GM23248 (cell line): ENCODE data around the gene GCNT2. TPM values are rescaled to one million over a fixed set of nuclear protein-coding genes. Genes with fewer than 3 reads are reported as not detected.
"Not testable (repeated sequence)": the region's sequence is repeated elsewhere in the genome, so short reads cannot be mapped to it uniquely, and the experiment has no call there.

Experiments
- DNase-seq: peaks from one replicate; pipeline ENCODE4 v3.0.0-alpha.2; 2015
- H2AFZ ChIP-seq: fragments of 200-600 bp; sonication (generic); 2 replicates; pipeline ENCODE4 v1.6.1; 2016; ENCODE audit warnings: antibody characterized with exemption
- H3F3A ChIP-seq: fragments of 200-600 bp; sonication (generic); 2 replicates; pipeline ENCODE4 v1.6.1; 2016; ENCODE audit warnings: mild to moderate bottlenecking, antibody characterized with exemption, mixed run types; ENCODE audit not compliant: insufficient read depth
- H3K27ac ChIP-seq: fragments of 200-600 bp; sonication (generic); 2 replicates; pipeline ENCODE4 v1.5.1; 2016; ENCODE audit warnings: mild to moderate bottlenecking
- H3K27me3 ChIP-seq: fragments of 200-600 bp; sonication (generic); replicated peaks from 2 replicates; pipeline ENCODE4 v1.6.1; 2016; ENCODE audit warnings: mild to moderate bottlenecking; ENCODE audit not compliant: insufficient read depth
- H3K36me3 ChIP-seq: fragments of 200-600 bp; sonication (generic); 2 replicates; pipeline ENCODE4 v1.6.1; 2016; ENCODE audit warnings: low read depth, mild to moderate bottlenecking
- H3K4me1 ChIP-seq: fragments of 200-600 bp; sonication (generic); 2 replicates; pipeline ENCODE4 v1.6.1; 2016; ENCODE audit warnings: mild to moderate bottlenecking; ENCODE audit not compliant: insufficient read depth
- H3K4me2 ChIP-seq: fragments of 200-600 bp; sonication (generic); one replicate; pipeline ENCODE4 v1.6.1; 2016; ENCODE audit warnings: mild to moderate bottlenecking; ENCODE audit not compliant: unreplicated experiment
- H3K4me3 ChIP-seq: fragments of 200-600 bp; sonication (generic); 2 replicates; pipeline ENCODE4 v1.5.1; 2016; ENCODE audit warnings: mild to moderate bottlenecking
- H3K79me2 ChIP-seq: fragments of 200-600 bp; sonication (generic); 2 replicates; pipeline ENCODE4 v1.6.1; 2016; ENCODE audit warnings: mild to moderate bottlenecking; ENCODE audit not compliant: insufficient read depth
- H3K9ac ChIP-seq: fragments of 200-600 bp; sonication (generic); 2 replicates; pipeline ENCODE4 v1.6.1; 2016; ENCODE audit warnings: mild to moderate bottlenecking
- H3K9me2 ChIP-seq: fragments of 200-600 bp; sonication (generic); 2 replicates; pipeline ENCODE4 v1.6.1; 2016; ENCODE audit warnings: mixed run types, mild to moderate bottlenecking, moderate library complexity; ENCODE audit not compliant: insufficient read depth
- H3K9me3 ChIP-seq: fragments of 200-600 bp; sonication (generic); one replicate; pipeline ENCODE4 v1.6.1; 2017; ENCODE audit warnings: low read depth
- H4K20me1 ChIP-seq: fragments of 200-600 bp; sonication (generic); 2 replicates; pipeline ENCODE4 v1.6.0; 2016; ENCODE audit not compliant: insufficient read depth
- EZH2 ChIP-seq: fragments of 200-600 bp; sonication (generic); IDR thresholded peaks from 2 replicates; pipeline ENCODE4 v1.6.1; 2018; ENCODE audit warnings: antibody characterized with exemption, mild to moderate bottlenecking; ENCODE audit not compliant: insufficient read depth, poor library complexity, severe bottlenecking
- EZH2phosphoT487 ChIP-seq: fragments of 200-600 bp; sonication (generic); IDR thresholded peaks from 2 replicates; pipeline ENCODE4 v1.6.1; 2018; ENCODE audit warnings: antibody characterized with exemption, moderate library complexity, mild to moderate bottlenecking, low read depth; ENCODE audit not compliant: insufficient read depth
- WGBS, 2 experiments: methylation state at CpG; one replicate each; pipeline ENCODE4 v1.1.6; 2015 to 2017; ENCODE audit warnings: low lambda C conversion rate in 2 of 2, low coverage in 1 of 2; ENCODE audit errors: missing lambda C conversion rate in 2 of 2; 5-methylcytosine and 5-hydroxymethylcytosine counted together
- in situ Hi-C: fragments of 300-500 bp; cut with MboI; formaldehyde crosslinking; loops from 2 replicates; pipeline ENCODE4 v1.15.0; 2020
- polyA plus RNA-seq: library from polyadenylated mRNA; unstranded; fragments of >200 nt; fragmentation: Nextera tagmentation; extraction: Ambion mirVana; gene quantifications from 2 replicates; pipeline ENCODE4 v1.2.1, GENCODE V29; 2016
- total RNA-seq: library from RNA; depleted of rRNA; stranded (reverse); fragments of >200 nt; shearing (Covaris generic); gene quantifications from 2 replicates; pipeline ENCODE4 v1.2.3, GENCODE V29; 2014

GCNT2 gene
- total and polyA plus RNA-seq, 2 experiments from 2014 or later, result not detected

DNA sequence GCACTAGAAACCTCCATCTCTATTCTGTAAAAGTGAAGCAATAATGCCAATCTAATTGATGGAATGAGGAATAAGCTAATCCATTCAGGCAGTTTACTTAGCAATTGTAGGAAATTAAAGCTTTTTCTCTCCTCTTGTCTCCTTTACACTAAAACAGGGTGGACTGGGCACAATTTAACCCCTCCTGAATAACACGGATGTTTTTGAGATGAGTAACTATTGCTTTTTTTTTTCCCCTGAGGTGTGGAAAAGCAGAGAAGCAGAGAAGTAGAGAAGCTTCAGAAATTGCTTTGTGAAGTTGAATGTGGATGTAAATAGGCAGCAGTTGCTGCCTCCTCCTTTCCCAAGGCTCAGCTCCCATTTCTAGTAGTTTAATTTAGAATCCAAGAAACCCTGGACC lies 40.0 kb upstream of the GCNT2 start:
- no peak overlapping the region for H3K4me2 ChIP-seq
- H3K9me2 ChIP-seq, result no peaks in the 10 kb centered on the region
- no peaks in the 10 kb centered on the region for H3K79me2 ChIP-seq
- H3K4me3 ChIP-seq, result no peak overlapping the region
- 65 to 68% methylated on average over 1 of the region's 1 CpG for WGBS, 2 experiments
- no peak for DNase-seq
- H3F3A ChIP-seq, result no peaks in the 10 kb centered on the region
- H3K9me3 ChIP-seq, result no peaks in the 10 kb centered on the region
- no peaks in the 10 kb centered on the region for H3K27me3 ChIP-seq
- in situ Hi-C loops, result no loop called here
- H3K9ac ChIP-seq, result no peak overlapping the region
- no peak overlapping the region for H2AFZ ChIP-seq
- H3K4me1 ChIP-seq, result no peaks in the 10 kb centered on the region
- TF ChIP-seq EZH2 (no peak), EZH2phosphoT487 (no peak)
- no peaks in the 10 kb centered on the region for H3K36me3 ChIP-seq
- no peak overlapping the region for H3K27ac ChIP-seq
- H4K20me1 ChIP-seq, result no peaks in the 10 kb centered on the region

DNA sequence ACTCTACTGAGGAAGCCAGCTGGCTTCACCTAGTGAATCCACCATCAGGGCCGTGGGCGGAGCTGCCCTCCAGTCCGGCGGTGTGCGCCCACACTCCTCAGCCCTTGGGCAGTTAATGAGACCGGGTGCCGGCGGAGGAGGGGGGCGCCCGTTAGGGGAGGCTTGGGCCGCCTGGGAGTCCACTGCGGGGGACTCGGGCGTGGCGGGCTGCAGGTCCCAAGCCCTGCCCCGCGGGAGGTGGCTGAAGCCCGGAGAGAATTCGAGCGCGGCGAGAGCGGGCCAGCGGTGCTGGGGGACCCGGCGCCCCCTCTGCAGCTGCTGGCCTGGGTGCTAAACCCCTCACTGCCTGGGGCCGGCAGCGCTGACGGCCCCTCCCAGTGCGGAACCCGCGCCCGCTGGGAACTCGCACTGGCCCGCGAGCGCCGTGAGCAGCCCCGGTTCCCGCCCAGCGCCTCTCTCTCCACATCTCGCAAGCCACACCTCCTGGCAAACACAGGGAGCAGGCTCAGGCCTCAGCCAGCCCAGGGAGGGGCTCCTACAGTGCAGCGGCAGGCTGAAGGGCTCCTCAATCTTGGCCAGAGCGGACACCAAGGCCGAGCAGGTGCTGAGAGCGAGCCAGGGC lies 38.4 kb upstream of the GCNT2 start:
- H3K4me3 ChIP-seq, result no peak overlapping the region
- H3K27ac ChIP-seq, result no peak overlapping the region
- H2AFZ ChIP-seq, result no peak overlapping the region
- no peaks in the 10 kb centered on the region for H4K20me1 ChIP-seq
- in situ Hi-C loops, result no loop called here
- no peak overlapping the region for H3K9ac ChIP-seq
- no peak for TF ChIP-seq EZH2phosphoT487
- no peak for TF ChIP-seq EZH2
- H3K79me2 ChIP-seq, result no peaks in the 10 kb centered on the region
- H3F3A ChIP-seq, result no peaks in the 10 kb centered on the region
- H3K36me3 ChIP-seq, result no peaks in the 10 kb centered on the region
- no peaks in the 10 kb centered on the region for H3K9me2 ChIP-seq
- WGBS, 2 experiments, result 89 to 90% methylated on average over 36 to 46 of the region's 46 CpGs
- no peak for DNase-seq
- H3K4me1 ChIP-seq, result no peaks in the 10 kb centered on the region
- H3K27me3 ChIP-seq, result no peaks in the 10 kb centered on the region
- no peaks in the 10 kb centered on the region for H3K9me3 ChIP-seq
- no peak overlapping the region for H3K4me2 ChIP-seq

DNA sequence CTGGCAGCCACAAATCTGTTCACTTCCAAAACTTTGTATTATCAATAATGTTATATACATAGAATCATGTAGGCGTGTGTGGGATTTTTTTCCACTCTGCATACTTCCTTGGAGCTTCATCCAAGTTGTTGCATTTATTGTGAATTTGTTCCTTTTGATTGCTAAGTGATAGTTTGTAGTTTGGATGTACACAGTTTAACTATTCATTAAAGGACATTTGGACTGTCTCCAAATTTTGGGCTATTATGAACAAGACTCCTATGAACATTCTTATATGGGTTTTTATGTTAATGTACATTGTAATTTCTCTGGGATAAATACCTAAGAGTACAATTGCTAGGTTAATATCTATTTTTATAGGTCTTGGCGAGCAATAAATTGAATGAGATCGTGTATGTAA lies 36.2 kb upstream of the GCNT2 start:
- Histone ChIP-seq H2AFZ (no peak overlapping the region), H3K36me3 (no peaks in the 10 kb centered on the region), H3K9ac (no peak overlapping the region), H3K4me1 (no peaks in the 10 kb centered on the region), H3K9me3 (no peaks in the 10 kb centered on the region), H3K9me2 (no peaks in the 10 kb centered on the region), H3K79me2 (no peaks in the 10 kb centered on the region), H3K27me3 (no peaks in the 10 kb centered on the region), H3F3A (no peaks in the 10 kb centered on the region), H4K20me1 (no peaks in the 10 kb centered on the region), H3K4me2 (no peak overlapping the region), H3K27ac (no peak overlapping the region), H3K4me3 (no peak overlapping the region)
- no peak for TF ChIP-seq EZH2
- TF ChIP-seq EZH2phosphoT487, result no peak
- 36 to 43% methylated on average over 3 of the region's 3 CpGs for WGBS, 2 experiments
- DNase-seq, result no peak
- in situ Hi-C loops, result no loop called here

DNA sequence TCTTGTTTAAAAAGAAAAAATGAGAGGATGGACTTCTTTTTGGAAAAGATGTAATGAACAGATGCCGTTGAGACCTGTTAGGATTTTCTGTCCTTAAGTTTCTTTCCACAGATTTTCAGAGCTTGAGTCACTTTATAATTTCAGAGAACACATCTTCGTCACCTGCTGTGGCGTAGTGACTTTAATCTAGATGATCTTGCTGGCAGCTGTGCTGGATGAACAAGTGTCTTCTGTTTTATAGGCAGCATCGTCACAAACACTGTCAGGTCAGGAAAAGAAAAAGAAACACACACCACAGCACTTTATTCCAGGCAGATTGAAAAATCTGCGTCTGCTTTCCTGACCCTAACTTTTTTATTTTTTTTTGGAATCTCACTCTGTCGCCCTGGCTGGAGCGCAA lies 35.7 kb upstream of the GCNT2 start:
- H3K79me2 ChIP-seq, result no peaks in the 10 kb centered on the region
- no peaks in the 10 kb centered on the region for H3F3A ChIP-seq
- H3K9me2 ChIP-seq, result no peaks in the 10 kb centered on the region
- H3K4me1 ChIP-seq, result no peaks in the 10 kb centered on the region
- H4K20me1 ChIP-seq, result no peaks in the 10 kb centered on the region
- no peaks in the 10 kb centered on the region for H3K27me3 ChIP-seq
- no peak overlapping the region for H2AFZ ChIP-seq
- H3K27ac ChIP-seq, result no peak overlapping the region
- no peaks in the 10 kb centered on the region for H3K36me3 ChIP-seq
- H3K4me2 ChIP-seq, result no peak overlapping the region
- in situ Hi-C loops, result no loop called here
- no peak overlapping the region for H3K4me3 ChIP-seq
- no peak for TF ChIP-seq EZH2
- TF ChIP-seq EZH2phosphoT487, result no peak
- DNase-seq, result no peak
- H3K9ac ChIP-seq, result no peak overlapping the region
- no peaks in the 10 kb centered on the region for H3K9me3 ChIP-seq
- WGBS, 2 experiments, result 24 to 31% methylated on average over 7 of the region's 7 CpGs

DNA sequence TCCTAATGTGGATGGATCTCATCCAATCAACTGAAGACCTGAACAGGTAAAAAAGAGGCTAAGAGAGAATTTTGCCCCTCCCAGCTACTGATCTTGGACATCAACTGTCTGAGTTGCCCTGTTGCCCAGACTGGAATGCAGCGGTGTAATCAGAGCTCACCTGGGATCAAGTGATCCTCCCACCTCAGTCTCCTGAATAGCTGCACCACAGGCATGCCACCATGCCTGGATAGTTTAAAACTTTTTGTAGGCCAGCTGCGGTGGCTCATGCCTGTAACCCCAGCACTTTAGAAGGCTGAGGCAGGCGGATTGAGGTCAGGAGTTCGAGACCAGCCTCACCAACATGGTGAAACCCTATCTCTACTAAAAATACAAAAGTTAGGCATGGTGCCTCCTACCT lies 34.9 kb upstream of the GCNT2 start:
- H3K36me3 ChIP-seq, result no peaks in the 10 kb centered on the region
- DNase-seq, result no peak
- in situ Hi-C loops, result no loop called here

DNA sequence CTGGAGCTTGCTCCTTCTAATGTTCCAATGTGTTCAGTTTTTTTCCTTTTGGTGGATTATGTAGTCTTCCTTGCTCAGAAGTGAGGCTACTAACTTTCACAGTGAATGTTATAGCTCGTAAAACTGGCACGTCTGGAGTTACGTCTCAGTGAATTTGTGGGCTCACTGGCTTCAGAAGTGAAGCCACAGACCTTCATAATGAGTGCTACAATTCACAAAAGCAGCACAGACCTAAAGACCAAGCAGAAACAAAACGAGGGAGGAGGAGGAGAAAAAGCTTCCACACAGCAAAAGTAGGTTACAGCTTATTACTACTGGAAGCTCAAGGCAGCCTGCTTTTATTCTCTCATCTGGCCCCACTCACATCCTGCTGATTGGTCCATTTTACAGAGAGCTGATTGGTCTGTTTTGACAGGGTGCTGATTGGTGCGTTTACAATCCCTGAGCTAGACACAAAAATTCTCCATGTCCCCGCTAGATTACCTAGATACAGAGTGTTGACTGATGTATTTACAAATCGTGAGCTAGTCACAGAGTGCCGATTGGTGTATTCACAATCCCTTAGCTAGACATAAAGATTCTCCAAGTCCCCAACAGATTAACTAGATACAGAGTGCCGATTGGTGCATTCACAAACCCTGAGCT lies 34.1 kb upstream of the GCNT2 start:
- H3K4me2 ChIP-seq, H3K4me1 ChIP-seq, H3K27ac ChIP-seq, H3K9me2 ChIP-seq, H3K79me2 ChIP-seq, H3K27me3 ChIP-seq, H2AFZ ChIP-seq, in situ Hi-C loops, H3K9ac ChIP-seq, H3K9me3 ChIP-seq, DNase-seq, H3K36me3 ChIP-seq, H4K20me1 ChIP-seq, H3F3A ChIP-seq, H3K4me3 ChIP-seq: not testable (repeated sequence)
- WGBS, 2 experiments, result 51 to 58% methylated on average over 9 of the region's 9 CpGs

More for the DNA sequence above, 34.9 kb upstream of the GCNT2 start:
- TF ChIP-seq EZH2, result no peak
- 63 to 70% methylated on average over 4 of the region's 4 CpGs for WGBS, 2 experiments
- Histone ChIP-seq H4K20me1 (no peaks in the 10 kb centered on the region), H3K4me3 (no peak overlapping the region), H3K27ac (no peak overlapping the region), H3K9ac (no peak overlapping the region), H3K27me3 (no peaks in the 10 kb centered on the region), H3K79me2 (no peaks in the 10 kb centered on the region), H3K4me1 (no peaks in the 10 kb centered on the region), H3K4me2 (no peak overlapping the region), H3K9me2 (no peaks in the 10 kb centered on the region), H3K9me3 (no peaks in the 10 kb centered on the region), H2AFZ (no peak overlapping the region), H3F3A (no peaks in the 10 kb centered on the region)
